Measurements from ENCODE around the gene TUBB2B. TPM values are rescaled to one million over a fixed set of nuclear protein-coding genes. Genes with fewer than 3 reads are reported as not detected.

Gene TUBB2B
- total RNA-seq, 2 donors from 2014 or later, result 253 to 304 TPM

DNA sequence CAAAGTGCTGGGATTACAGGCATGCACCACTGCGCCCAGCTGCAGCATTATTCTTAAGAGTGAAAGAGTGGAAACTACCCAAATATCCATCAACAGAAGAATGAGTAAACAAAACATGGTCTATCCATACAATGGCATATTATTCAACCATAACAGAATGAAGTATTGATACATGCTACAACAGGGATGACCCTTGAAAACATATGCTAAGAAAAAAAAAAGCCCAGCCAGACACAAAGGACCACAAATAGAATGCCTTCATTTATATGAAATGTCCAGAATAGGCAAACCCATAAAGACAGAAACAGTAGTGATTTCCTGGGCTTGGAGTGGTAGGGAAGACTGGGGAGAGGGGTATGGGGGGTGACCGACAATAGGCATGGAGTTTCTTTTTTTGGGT, 7.1 kb downstream of the TUBB2B start:
- 80 to 100% methylated on average over 1 to 2 of the region's 2 CpGs for WGBS, 2 experiments (ENCODE audit: insufficient coverage in 1 of 2, insufficient read length in 1 of 2)
- TF ChIP-seq, protein P1, sequence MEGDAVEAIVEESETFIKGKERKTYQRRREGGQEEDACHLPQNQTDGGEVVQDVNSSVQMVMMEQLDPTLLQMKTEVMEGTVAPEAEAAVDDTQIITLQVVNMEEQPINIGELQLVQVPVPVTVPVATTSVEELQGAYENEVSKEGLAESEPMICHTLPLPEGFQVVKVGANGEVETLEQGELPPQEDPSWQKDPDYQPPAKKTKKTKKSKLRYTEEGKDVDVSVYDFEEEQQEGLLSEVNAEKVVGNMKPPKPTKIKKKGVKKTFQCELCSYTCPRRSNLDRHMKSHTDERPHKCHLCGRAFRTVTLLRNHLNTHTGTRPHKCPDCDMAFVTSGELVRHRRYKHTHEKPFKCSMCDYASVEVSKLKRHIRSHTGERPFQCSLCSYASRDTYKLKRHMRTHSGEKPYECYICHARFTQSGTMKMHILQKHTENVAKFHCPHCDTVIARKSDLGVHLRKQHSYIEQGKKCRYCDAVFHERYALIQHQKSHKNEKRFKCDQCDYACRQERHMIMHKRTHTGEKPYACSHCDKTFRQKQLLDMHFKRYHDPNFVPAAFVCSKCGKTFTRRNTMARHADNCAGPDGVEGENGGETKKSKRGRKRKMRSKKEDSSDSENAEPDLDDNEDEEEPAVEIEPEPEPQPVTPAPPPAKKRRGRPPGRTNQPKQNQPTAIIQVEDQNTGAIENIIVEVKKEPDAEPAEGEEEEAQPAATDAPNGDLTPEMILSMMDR (conservative IDR thresholded peaks at IDR 0.05), result no peak
- no peaks in the 10 kb centered on the region for H3K27me3 Mint-ChIP-seq (ENCODE audit: insufficient read depth)
- H3K4me3 ChIP-seq (ENCODE audit: low read length), result no peak overlapping the region
- no peaks in the 10 kb centered on the region for H3K9me3 ChIP-seq (ENCODE audit: control insufficient read depth, low read length)
- peak; percentile 2 for DNase-seq
- no peaks in the 10 kb centered on the region for H3K9me3 Mint-ChIP-seq
- no peak overlapping the region for H3K9ac ChIP-seq (ENCODE audit: extremely low read depth, low read length, poor library complexity, severe bottlenecking)
- H3K4me3 Mint-ChIP-seq, result no peak overlapping the region
- no peak overlapping the region for H3K27ac ChIP-seq (ENCODE audit: low read depth, low read length)
- no peak overlapping the region for H3K27ac Mint-ChIP-seq
- H3K4me1 Mint-ChIP-seq, result peaks cover 9% of the 10 kb centered on the region
- no peaks in the 10 kb centered on the region for H3K4me1 ChIP-seq (ENCODE audit: control insufficient read depth, insufficient read depth, low read length)
- no peaks in the 10 kb centered on the region for H3K27me3 ChIP-seq (ENCODE audit: control insufficient read depth, insufficient read depth, low read length, poor library complexity, severe bottlenecking)
- H3K36me3 ChIP-seq (ENCODE audit: control insufficient read depth, insufficient read depth, low read length), result peaks cover 15% of the 10 kb centered on the region
- H3K36me3 Mint-ChIP-seq (ENCODE audit: low read depth), result peaks cover 11% of the 10 kb centered on the region

DNA sequence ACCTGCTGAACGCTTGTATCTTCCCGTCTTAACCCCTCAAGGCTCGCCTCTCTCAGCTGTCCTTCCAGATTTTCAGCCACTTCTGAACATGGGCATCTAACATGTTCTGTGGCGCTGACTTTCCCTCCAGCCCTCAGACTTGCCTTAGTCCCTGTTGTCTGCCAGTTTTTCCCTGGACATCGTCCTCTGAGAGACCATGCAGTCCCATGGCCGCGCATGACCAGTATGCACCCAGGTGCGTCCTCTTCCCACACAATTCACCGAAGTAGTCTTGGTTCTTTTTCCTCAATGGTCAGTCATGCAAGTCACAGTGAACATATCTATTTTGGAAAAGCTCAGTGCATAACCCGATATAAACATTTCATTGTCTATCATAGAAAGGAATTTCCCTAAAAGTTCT, 9.2 kb downstream of the TUBB2B start:
- Histone ChIP-seq H3K9me3 (ENCODE audit: control insufficient read depth, low read length) (no peaks in the 10 kb centered on the region), H3K9ac (ENCODE audit: extremely low read depth, low read length, poor library complexity, severe bottlenecking) (no peak overlapping the region), H3K36me3 (ENCODE audit: control insufficient read depth, insufficient read depth, low read length) (peaks cover 2% of the 10 kb centered on the region), H3K4me1 (ENCODE audit: control insufficient read depth, insufficient read depth, low read length) (no peaks in the 10 kb centered on the region), H3K27ac (ENCODE audit: low read depth, low read length) (no peak overlapping the region), H3K4me3 (ENCODE audit: low read length) (no peak overlapping the region), H3K27me3 (ENCODE audit: control insufficient read depth, insufficient read depth, low read length, poor library complexity, severe bottlenecking) (no peaks in the 10 kb centered on the region)
- Mint-ChIP-seq H3K36me3 (ENCODE audit: low read depth) (no peaks in the 10 kb centered on the region), H3K27me3 (ENCODE audit: insufficient read depth) (no peaks in the 10 kb centered on the region), H3K27ac (no peak overlapping the region), H3K9me3 (no peaks in the 10 kb centered on the region), H3K4me3 (no peak overlapping the region), H3K4me1 (peaks cover 9% of the 10 kb centered on the region)
- peak; percentile 32 for DNase-seq
- TF ChIP-seq, protein P1 (conservative IDR thresholded peaks at IDR 0.05), result no peak
- WGBS, 2 experiments (ENCODE audit: insufficient coverage in 1 of 2, insufficient read length in 1 of 2), result 92 to 95% methylated on average over 9 to 10 of the region's 10 CpGs

DNA sequence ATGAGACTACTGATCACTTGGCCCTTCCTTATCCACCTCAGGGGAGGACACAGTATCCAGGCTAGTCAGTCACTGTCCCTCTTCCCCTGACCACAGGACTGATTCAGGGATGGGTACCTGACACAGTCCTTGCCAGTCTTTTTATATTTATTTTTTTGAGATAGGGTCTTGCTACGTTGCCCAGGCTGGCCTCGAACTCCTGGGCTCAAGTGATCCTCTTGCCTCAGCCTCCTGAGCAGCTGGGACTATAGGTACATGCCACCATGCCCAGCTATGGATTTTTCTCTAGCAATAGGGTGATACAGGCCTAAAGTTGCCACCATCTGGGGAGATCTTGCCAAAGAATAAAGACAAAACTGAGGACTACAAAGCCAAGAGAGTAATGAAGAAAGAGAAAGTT, 10.2 kb downstream of the TUBB2B start:
- Mint-ChIP-seq H3K4me1 (peaks cover 13% of the 10 kb centered on the region), H3K27me3 (ENCODE audit: insufficient read depth) (no peaks in the 10 kb centered on the region), H3K9me3 (no peaks in the 10 kb centered on the region), H3K27ac (no peak overlapping the region), H3K36me3 (ENCODE audit: low read depth) (no peaks in the 10 kb centered on the region), H3K4me3 (no peak overlapping the region)
- Histone ChIP-seq H3K27ac (ENCODE audit: low read depth, low read length) (no peak overlapping the region), H3K9ac (ENCODE audit: extremely low read depth, low read length, poor library complexity, severe bottlenecking) (no peak overlapping the region), H3K4me1 (ENCODE audit: control insufficient read depth, insufficient read depth, low read length) (peaks cover 2% of the 10 kb centered on the region), H3K9me3 (ENCODE audit: control insufficient read depth, low read length) (no peaks in the 10 kb centered on the region), H3K36me3 (ENCODE audit: control insufficient read depth, insufficient read depth, low read length) (no peaks in the 10 kb centered on the region), H3K4me3 (ENCODE audit: low read length) (no peak overlapping the region), H3K27me3 (ENCODE audit: control insufficient read depth, insufficient read depth, low read length, poor library complexity, severe bottlenecking) (no peaks in the 10 kb centered on the region)
- TF ChIP-seq, protein P1 (conservative IDR thresholded peaks at IDR 0.05), result no peak
- DNase-seq, result peak; percentile 4
- WGBS, 2 experiments (ENCODE audit: insufficient coverage in 1 of 2, insufficient read length in 1 of 2), result 86 to 94% methylated on average over 2 of the region's 2 CpGs
